ENCODE data around the gene CEP131. TPM values are rescaled to one million over a fixed set of nuclear protein-coding genes. Genes with fewer than 3 reads are reported as not detected.

Gene CEP131
- total RNA-seq, 1 experiment from 2014 or later: 22.3 TPM

DNA sequence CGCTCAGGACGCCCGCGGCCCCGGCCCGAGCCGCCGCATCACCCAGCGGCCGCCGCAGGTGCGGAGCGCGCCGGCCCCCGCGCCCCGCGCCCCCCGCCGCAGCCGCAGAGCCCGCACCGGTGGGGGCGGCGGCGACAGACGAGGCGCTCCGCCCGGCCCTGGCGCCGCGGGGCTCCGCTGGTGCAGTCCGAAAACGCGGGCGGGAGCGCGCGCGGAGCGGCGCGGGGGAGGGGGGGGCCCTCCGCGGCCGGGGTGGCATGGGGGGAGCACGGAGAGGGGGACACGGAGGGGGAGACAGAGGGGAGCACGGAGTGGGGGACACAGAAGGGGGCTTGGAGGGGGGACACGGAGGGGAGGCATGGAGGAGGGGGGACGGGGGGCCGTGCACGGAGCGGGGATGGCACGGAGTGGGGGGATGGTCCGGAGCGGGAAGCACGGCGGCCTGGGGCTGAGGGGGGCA is 56.7 kb downstream of the CEP131 start, which contains the start of gene AATK:
Gene AATK (minus strand): TSS at position 189 of the 460 bp plus-strand sequence. CDS start 229 bp downstream, outside the sequence.
- in situ Hi-C loops (cut with HindIII; ENCODE audit: low pct_unique_long_range_greater_than_20kb, low sequenced_read_pairs): no loop called here
- no peak for DNase-seq (ENCODE audit: low read depth)

GRCh38 chr17:81165246-81166032 is 57.3 kb downstream of the CEP131 start, which contains the start of gene PVALEF:
TSS of gene PVALEF (plus strand) at chr17:81165507. CDS start at chr17:81181227, 15,720 bp downstream.
- DNase-seq (ENCODE audit: low read depth): no peak
- in situ Hi-C loops (cut with HindIII; ENCODE audit: low pct_unique_long_range_greater_than_20kb, low sequenced_read_pairs): no loop called here

DNA sequence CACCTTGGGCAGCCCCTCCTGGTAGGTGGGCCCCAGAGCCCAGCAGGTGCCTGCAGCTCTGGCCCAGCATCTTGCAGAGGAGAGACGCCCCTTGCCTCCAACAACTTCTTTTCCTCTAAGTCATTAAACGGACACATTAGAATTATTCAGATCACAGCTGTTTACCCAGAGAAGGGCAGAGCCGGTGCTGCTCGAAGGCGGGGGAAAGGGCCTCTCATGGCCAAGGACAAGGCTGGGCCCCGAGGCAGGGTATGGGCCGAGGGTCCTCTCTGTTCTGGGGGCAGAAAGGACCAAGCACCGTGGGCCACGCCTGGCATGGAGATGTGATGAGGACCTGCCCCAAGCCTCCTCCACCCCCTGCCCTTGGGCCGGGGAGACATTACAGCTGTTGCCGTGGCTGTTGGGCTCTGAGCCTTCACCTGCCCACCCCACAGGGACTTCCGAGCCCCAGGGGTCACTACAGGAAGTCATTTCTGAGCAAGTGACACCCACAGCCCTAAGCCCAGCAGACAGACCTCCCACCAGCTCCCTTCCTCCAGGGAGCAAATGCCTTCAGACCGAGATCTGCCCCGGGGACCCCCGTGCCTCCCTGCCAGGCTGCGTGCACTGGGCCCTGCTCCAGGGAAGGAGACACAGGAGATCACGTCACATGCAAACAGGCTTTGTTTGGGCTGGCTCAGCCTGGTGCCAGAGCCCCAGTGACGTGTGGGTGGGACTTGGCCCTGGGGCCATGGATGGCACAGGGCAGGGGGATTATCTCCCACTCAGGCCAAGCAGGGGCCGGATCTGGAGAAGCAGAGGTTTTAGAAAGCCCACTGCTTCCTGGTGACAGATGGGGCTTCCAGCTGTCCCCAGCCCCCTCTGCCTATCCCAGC is 58.2 kb downstream of the CEP131 start:
- DNase-seq (ENCODE audit: low read depth): no peak
- in situ Hi-C loops (cut with HindIII; ENCODE audit: low pct_unique_long_range_greater_than_20kb, low sequenced_read_pairs): no loop called here

- DNase-seq (ENCODE audit: low read depth): no peak
- in situ Hi-C loops (cut with HindIII; ENCODE audit: low pct_unique_long_range_greater_than_20kb, low sequenced_read_pairs): no loop called here
Measured at GRCh38 chr17:81163703-81164370, 58.9 kb downstream of the CEP131 start.

DNA sequence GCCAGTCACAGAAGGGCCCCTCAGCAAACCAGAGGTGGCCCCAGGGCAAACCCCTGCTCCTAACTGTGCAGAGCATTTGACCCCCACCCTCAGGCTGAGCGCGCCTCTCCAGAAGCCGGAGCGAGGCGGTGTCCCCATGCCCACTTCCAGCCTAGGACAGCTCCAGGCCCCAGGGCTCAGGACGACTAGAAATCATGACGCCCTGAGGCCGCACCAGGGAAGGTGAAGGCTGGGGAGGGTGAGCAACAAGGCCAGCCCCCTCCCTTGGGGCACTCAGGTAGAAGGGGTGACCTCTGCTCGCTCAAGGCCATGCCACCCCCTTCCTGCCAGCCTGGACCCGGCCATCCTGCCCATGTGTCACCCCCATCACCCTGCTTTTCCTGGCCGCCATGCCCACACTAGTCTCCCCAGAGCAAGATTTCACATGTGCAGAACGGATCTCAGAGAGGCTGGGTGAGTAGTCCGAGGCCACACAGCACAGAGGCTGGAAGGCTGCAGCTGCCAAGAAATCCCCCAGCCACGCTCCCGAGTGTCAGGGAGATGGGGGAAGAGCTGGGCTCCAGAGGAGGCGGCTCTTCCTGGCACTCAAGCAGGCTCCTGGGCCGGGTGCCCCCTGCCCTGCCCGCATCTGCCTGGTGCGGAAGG is 59.6 kb downstream of the CEP131 start:
- in situ Hi-C loops (cut with HindIII; ENCODE audit: low pct_unique_long_range_greater_than_20kb, low sequenced_read_pairs): no loop called here
- DNase-seq (ENCODE audit: low read depth): no peak

DNA sequence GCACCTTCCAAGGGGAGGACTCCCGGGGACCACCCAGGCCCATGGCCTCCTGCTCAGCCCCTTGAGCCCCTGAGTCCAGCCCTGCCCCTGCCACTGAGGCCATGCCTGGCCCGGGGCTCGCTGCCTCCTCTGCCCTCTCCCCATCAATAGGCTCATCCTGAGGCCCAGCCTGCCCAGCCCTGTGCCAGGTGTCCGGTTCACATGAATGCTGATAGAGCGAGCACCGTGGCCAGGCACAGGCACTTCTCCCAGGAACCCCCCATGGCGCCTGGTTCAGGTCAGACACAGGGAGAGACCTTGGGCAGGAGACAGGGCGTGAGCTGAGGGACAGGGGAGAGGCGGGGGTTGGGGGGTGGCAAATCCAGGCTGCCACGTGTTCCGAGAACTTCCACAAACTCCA is 60.3 kb downstream of the CEP131 start:
- DNase-seq (ENCODE audit: low read depth): no peak
- in situ Hi-C loops (cut with HindIII; ENCODE audit: low pct_unique_long_range_greater_than_20kb, low sequenced_read_pairs): no loop called here

DNA sequence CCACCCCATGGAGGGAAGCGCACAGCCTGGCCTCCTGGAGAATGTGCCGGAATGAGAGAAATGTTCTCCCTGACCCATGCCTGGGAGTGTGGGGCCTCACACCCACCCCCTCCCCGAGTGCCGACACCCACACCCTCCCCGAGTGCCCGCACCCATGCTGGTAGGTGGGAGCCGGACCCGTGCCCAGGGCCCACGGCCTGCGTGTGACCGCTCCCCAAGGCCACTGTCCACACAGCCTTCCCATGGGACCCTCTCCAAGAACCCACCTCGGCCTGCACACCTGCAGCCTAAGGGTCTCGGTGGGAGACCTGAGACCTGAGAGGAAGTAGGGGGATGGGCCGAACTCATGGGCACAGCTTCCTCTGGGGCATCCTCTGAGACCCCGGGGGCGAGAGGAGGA is 60.8 kb downstream of the CEP131 start:
- no peak for DNase-seq (ENCODE audit: low read depth)
- in situ Hi-C loops (cut with HindIII; ENCODE audit: low pct_unique_long_range_greater_than_20kb, low sequenced_read_pairs): no loop called here

DNA sequence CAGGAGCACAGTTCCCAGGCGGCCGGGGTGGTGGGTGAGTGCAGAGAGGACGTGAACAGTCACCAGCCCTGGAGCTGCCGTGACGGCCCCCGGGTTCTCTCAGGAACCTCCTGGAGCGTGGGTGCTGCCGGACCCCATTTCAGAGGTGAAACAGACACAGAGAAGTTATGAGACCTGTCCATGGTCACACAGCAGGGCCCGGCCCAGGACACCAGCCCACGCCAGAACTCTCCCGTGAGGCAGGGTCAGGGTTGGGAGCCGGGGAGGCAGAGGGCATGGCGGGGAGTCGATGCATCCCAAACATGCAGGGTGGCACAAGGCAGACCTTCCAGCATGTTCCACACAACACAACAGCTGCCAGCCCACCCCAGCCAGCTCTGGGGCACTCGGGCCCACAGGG is 61.2 kb downstream of the CEP131 start:
- no peak for DNase-seq (ENCODE audit: low read depth)
- in situ Hi-C loops (cut with HindIII; ENCODE audit: low pct_unique_long_range_greater_than_20kb, low sequenced_read_pairs): no loop called here

GRCh38 chr17:81160747-81161453 is 61.9 kb downstream of the CEP131 start:
- in situ Hi-C loops (cut with HindIII; ENCODE audit: low pct_unique_long_range_greater_than_20kb, low sequenced_read_pairs): no loop called here
- no peak for DNase-seq (ENCODE audit: low read depth)

GRCh38 chr17:81160306-81160705 is 62.5 kb downstream of the CEP131 start:
- DNase-seq (ENCODE audit: low read depth): no peak
- in situ Hi-C loops (cut with HindIII; ENCODE audit: low pct_unique_long_range_greater_than_20kb, low sequenced_read_pairs): no loop called here

GRCh38 chr17:81159611-81160265 is 63.0 kb downstream of the CEP131 start:
- DNase-seq (ENCODE audit: low read depth): no peak
- in situ Hi-C loops (cut with HindIII; ENCODE audit: low pct_unique_long_range_greater_than_20kb, low sequenced_read_pairs): no loop called here

- in situ Hi-C loops (cut with HindIII; ENCODE audit: low pct_unique_long_range_greater_than_20kb, low sequenced_read_pairs): no loop called here
- no peak for DNase-seq (ENCODE audit: low read depth)
Measured at GRCh38 chr17:81158688-81159590, 63.8 kb downstream of the CEP131 start.

DNA sequence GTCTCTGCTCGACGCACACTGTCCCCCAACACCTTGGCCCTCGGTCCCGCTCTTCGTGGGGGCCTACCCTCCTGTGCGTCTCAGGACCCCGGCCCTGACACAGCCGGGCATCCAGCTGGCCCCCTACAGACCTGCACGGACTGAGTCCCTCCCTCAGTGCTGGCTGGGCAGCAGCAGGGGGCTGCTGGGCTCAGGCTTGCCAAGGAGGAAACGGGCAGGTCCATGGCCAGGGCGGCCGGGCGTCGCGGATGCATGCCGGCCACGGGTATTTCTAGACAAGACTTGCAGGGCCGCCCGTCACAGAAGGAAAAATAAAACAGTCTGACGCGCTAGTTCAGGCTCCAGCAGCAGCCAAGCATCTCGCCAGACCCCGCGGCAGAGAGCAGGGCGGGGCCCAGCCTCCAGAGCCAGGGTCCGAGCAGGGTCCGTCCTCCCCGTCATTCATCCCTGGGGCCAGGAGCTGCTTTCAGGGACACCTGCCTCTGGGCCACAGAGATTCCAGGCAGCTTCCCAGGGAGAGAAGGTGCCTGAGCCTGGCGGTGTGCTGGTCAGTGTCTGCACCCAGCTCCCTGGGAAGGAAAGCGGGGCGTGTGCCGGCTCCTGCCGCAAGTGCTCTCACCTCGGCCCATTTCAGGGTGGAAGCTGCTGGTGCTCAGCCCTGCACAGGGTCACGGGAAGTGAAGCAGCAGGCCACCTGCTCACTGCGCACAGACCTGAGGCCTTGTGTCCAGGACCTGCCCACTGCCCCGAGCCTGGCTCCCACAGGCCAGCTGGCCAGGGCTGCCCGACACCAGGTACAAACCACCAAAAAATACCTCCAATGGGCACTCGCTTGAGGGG is 64.7 kb downstream of the CEP131 start:
- in situ Hi-C loops (cut with HindIII; ENCODE audit: low pct_unique_long_range_greater_than_20kb, low sequenced_read_pairs): no loop called here

GRCh38 chr17:81156866-81157805 is 65.6 kb downstream of the CEP131 start:
- in situ Hi-C loops (cut with HindIII; ENCODE audit: low pct_unique_long_range_greater_than_20kb, low sequenced_read_pairs): no loop called here
- DNase-seq (ENCODE audit: low read depth): no peak

More for the DNA sequence above, 64.7 kb downstream of the CEP131 start:
- DNase-seq (ENCODE audit: low read depth): no peak

All from Caki2 (cell line).